Retinal pigment epithelial cell (primary cell): ENCODE measurements around the gene GRK5.
A peak's percentile ranks its signal among the peaks of the same experiment; 100 is the strongest.

ENCODE experiments used
- DNase-seq: peaks from one replicate; pipeline ENCODE4 v3.0.0-alpha.2; 2010; ENCODE audit warnings: low read depth
- H3K4me3 ChIP-seq: 2 replicates; pipeline ENCODE4 v1.5.1; 2011; ENCODE audit warnings: mild to moderate bottlenecking, low read length, control low read depth, moderate library complexity
- CTCF ChIP-seq: conservative IDR thresholded peaks from 2 replicates; pipeline ENCODE4 v1.5.1; 2011; ENCODE audit warnings: low read depth, low read length, control low read depth, inconsistent platforms

Gene GRK5

GRCh38 chr10:119288574-119289001 lies 81.2 kb downstream of the GRK5 start:
- no peak overlapping the region for H3K4me3 ChIP-seq
- DNase-seq = no peak
- TF ChIP-seq CTCF = no peak

- no peak overlapping the region for H3K4me3 ChIP-seq
- DNase-seq = no peak
- no peak for TF ChIP-seq CTCF
Observed at GRCh38 chr10:119289227-119289920, 82.0 kb downstream of the GRK5 start.

GRCh38 chr10:119290301-119291048 lies 83.1 kb downstream of the GRK5 start:
- TF ChIP-seq CTCF = peak; percentile 36
- no peak for DNase-seq
- no peak overlapping the region for H3K4me3 ChIP-seq

- no peak for TF ChIP-seq CTCF
- DNase-seq = no peak
- no peak overlapping the region for H3K4me3 ChIP-seq
Observed at GRCh38 chr10:119291223-119291900, 84.0 kb downstream of the GRK5 start.

- no peak for DNase-seq
- no peak for TF ChIP-seq CTCF
- no peak overlapping the region for H3K4me3 ChIP-seq
Observed at GRCh38 chr10:119292968-119293760, 85.8 kb downstream of the GRK5 start.

- H3K4me3 ChIP-seq = no peak overlapping the region
- DNase-seq = no peak
- no peak for TF ChIP-seq CTCF
Observed at GRCh38 chr10:119296703-119297102, 89.3 kb downstream of the GRK5 start.
